DMS79 (cell line): ENCODE results near the gene FKTN.

ENCODE experiments used
- DNase-seq: peaks from one replicate; lab custom pipeline; 2025; lab: John Stamatoyannopoulos, UW

Gene FKTN

GRCh38 chr9:105633411-105633810 lies 75.5 kb downstream of the FKTN start:
- no peak for DNase-seq

- no peak for DNase-seq
Observed at GRCh38 chr9:105636331-105636730, 78.4 kb downstream of the FKTN start.

GRCh38 chr9:105637787-105638395 lies 80.0 kb downstream of the FKTN start:
- no peak for DNase-seq

- no peak for DNase-seq
Observed at GRCh38 chr9:105639936-105640335, 82.0 kb downstream of the FKTN start.

- DNase-seq = no peak
Observed at GRCh38 chr9:105643795-105644194, 85.9 kb downstream of the FKTN start.

- no peak for DNase-seq
Observed at GRCh38 chr9:105646879-105647594, 89.1 kb downstream of the FKTN start.

- DNase-seq = no peak
Observed at GRCh38 chr9:105647595-105648349, 89.8 kb downstream of the FKTN start.

GRCh38 chr9:105651806-105652205 lies 93.9 kb downstream of the FKTN start:
- DNase-seq = no peak

- no peak for DNase-seq
Observed at GRCh38 chr9:105656131-105656921, 98.4 kb downstream of the FKTN start.

GRCh38 chr9:105658351-105658750 lies 100.4 kb downstream of the FKTN start:
- no peak for DNase-seq

- DNase-seq = no peak
Observed at GRCh38 chr9:105661011-105661410, 103.1 kb downstream of the FKTN start.

GRCh38 chr9:105662184-105663104 lies 104.5 kb downstream of the FKTN start, which contains the start of gene TAL2:
Gene TAL2, plus strand, starts transcription at chr9:105662457. Its CDS starts 40 bp downstream, at chr9:105662497.
- no peak for DNase-seq

- DNase-seq = no peak
Observed at GRCh38 chr9:105663914-105664313, 106.0 kb downstream of the FKTN start.

- DNase-seq = no peak
Observed at GRCh38 chr9:105667867-105668266, 109.9 kb downstream of the FKTN start.

GRCh38 chr9:105670315-105670714 lies 112.4 kb downstream of the FKTN start:
- DNase-seq = no peak

- DNase-seq = no peak
Observed at GRCh38 chr9:105670775-105671174, 112.8 kb downstream of the FKTN start.

- DNase-seq = no peak
Observed at GRCh38 chr9:105672711-105673234, 114.8 kb downstream of the FKTN start.

- DNase-seq = no peak
Observed at GRCh38 chr9:105673850-105674387, 116.0 kb downstream of the FKTN start.

- DNase-seq = no peak
Observed at GRCh38 chr9:105676351-105676923, 118.5 kb downstream of the FKTN start.

GRCh38 chr9:105678163-105678562 lies 120.2 kb downstream of the FKTN start:
- DNase-seq = no peak
